GM21423 (cell line): ENCODE measurements around the gene BFSP1.

Experiments used
- ATAC-seq: cut with Tn5 transposase; IDR thresholded peaks from one replicate; pipeline ENCODE4 v1.9.1; 2021; ENCODE audit warnings: mild to moderate bottlenecking, moderate library complexity; ENCODE audit not compliant: unreplicated experiment

Gene BFSP1

DNA sequence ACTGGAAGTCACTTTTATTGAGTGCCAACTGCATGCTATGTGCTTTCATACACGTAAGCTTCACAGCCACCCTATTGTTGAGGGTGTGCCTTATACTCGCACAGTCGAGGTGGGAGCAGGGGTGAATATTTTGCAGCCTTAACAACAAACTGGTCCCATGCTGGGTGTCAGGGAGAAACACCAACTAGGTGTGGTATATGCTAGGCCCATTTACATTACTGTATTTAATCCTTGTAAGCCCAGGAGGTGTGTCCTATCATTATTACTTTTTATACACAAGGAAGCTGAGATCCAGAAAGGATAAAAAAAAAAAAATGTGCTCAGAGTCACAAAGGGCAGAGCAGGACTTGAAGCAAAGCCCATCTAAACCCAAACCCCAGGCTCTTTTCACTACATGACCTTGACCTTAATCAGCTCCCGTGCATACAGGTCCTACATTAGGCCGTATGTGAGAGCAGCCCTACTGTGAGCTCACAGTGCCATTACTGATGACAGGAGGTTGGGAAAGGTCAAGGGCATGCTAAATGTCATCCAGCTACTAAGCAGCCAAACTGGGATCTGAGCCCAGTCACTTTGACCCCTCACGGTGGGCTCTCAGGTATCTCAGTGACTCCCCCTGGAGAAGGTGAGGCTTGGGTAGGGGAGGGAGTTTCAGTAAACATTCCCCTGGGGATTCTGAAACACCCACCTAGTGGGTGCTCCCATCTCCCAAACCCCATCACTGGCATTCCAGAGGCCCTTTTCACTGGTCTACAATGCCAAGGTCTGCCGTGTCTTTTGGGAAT, 61.7 kb downstream of the BFSP1 start:
- no peak for ATAC-seq

DNA sequence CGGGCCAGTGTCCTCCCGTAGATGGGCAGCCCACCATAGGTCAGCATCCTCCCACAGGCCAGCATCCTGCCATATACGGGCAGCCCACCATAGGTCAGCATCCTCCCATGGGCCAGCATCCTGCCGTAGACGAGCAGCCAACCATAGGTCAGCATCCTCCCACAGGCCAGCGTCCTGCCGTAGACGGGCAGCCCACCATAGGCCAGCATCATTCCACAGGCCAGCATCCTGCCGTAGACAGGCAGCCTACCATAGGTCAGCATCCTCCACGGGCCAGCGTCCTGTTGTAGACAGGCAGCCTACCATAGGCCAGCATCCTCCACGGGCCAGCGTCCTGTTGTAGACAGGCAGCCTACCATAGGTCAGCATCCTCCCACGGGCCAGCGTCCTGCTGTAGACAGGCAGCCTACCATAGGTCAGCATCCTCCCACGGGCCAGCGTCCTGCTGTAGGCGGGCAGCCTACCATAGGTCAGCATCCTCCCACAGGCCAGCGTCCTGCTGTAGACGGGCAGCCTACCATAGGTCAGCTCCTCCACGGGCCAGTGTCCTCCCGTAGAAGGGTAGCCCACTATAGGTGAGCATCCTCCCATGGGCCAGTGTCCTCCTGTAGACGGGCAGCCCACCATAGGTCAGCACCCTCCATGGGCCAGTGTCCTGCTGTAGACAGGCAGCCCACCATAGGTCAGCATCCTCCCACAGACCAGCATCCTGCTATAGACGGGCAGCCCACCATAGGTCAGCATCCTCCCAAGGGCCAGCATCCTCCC, 62.9 kb downstream of the BFSP1 start:
- no peak for ATAC-seq

DNA sequence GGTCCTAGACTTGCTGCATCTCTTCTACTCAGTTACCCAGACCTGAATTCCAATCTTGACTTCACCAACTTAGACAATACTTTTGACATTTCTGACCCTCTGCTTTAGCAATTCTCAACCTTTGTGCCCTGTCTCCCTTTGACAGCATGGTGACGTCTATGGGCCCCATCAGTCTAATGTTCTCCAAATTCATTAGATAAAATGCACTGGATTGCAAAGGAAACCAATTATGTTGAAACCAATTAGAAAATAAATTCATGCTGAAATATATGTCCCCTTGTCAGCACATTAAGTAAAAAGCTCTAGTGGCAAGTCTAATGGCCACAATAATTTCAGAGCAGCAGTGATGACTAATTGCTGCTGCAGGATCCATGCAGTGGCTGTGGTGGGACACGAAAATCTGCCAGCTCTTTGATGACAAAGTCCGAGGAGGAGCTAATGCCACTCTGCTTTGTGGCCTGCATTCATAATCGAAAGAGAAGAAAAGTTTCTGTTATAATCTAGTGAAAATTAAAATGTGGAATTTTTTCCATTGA, 64.0 kb downstream of the BFSP1 start:
- ATAC-seq = no peak

DNA sequence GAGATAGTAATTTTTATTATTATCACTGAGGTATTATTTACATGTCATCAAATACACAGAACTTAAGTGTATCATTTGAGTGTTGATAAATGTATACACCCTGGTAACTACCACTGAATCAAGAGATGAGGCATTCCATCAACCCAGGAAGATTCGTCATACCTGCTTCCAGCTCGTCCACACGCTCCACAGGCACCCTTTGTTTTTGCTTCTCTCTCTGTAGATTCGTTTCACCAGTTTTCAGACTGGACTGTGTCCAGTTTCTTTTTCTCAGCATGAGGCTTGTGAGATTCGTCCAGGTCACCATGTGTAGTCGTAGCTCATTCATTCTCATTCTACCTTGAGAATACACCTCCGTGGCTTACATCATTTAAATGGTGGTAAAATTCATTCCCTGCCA, 64.5 kb downstream of the BFSP1 start:
- no peak for ATAC-seq

DNA sequence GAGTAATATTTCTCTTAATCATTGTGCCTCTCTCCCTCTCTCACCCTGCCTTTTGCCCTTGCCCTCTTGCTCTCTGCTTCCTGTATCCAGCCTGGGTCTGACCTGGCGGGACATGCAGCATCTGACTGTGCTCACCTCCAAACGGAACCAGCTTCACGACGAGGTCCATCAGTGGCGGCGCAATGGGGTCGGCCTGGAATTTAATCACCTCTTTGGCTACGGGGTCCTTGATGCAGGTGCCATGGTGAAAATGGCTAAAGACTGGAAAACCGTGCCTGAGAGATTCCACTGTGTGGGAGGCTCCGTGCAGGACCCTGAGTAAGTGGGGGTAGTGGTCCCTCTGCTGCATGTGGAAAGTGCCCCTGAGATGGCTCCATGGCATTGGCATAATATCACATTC, 65.9 kb downstream of the BFSP1 start:
- no peak for ATAC-seq

DNA sequence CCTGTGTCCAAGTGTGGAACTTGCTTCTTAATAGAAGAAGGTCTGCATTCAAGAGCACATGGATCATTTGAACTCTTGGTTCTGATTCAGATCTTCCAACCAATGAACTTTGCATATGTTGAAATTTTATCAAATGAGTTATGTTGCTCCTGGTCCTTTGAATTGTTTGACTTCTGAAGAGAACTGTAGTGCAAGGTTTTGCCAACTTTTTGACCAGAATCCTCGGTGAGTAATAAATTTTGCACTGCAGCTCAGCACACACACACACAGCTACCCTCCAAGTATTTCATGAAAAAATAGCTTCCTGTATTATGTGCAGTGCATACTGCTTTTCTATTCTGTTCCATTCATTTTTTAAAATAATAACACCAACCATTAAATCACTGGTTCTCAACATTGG, 67.5 kb downstream of the BFSP1 start:
- ATAC-seq = no peak

DNA sequence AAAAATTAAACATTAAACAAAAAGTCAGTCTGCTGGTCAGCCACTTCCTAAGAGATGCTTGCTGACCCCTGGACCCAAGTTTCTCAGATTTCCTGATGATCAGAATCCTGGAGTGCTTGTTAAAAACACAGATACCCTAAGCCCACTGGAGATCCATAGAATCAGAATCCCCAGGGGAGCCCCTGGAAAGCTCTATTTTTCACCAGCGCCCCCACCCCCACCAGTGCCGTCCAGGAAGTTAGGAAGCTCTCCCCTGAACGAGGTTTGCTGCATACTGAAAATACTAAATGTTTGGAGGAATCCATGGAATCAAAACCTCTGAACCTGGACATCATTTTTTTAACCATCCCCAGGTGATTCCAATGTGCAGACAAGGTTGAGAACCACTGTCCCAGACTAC, 69.2 kb downstream of the BFSP1 start:
- no peak for ATAC-seq

DNA sequence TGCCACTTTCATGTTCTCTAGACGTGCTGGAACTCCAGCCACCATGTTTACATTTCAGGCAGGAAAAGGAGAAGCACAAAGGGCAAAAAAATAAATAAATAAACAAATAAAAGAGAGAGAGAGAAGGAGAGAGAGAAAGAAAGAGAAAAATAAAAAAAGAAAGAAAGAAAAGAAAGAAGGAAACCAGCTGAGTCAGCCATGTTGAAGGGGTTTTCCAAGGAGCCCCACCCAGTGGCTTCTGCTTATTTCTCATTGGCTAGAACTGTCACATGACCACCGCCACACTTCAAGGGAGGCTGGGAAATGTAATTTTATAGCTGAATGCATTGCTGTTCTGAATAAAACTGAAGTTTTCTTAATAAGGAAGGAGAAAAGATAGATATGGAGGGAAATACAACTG, 71.1 kb downstream of the BFSP1 start:
- no peak for ATAC-seq

DNA sequence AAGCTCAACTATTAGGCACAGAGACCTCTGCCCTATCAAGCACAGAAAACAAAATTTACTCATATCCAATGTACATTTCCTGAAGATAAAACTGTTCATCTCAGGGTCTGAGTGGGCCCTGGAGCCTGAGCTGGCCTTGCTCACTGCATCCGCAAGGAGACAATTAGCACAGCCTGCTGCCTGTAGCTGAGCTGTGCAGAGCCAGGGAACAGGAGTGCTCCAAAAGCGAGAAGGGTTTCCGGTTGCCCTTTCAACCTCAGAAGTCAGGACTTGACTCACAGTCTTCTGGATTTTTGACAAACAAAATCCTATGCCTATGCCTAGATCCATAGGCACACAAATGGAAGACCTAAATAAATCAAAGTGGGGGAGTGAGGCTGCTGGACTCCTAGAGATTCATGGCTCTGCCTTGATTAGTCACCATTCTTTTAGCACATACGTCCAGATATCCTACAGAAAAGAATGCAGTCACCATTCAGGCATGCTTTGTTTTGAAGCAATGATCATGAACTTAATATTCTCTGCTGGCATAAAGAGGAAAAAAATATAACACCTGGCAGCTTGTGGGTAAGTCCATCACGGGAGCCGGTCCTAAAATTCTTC, 73.5 kb downstream of the BFSP1 start:
- no peak for ATAC-seq

DNA sequence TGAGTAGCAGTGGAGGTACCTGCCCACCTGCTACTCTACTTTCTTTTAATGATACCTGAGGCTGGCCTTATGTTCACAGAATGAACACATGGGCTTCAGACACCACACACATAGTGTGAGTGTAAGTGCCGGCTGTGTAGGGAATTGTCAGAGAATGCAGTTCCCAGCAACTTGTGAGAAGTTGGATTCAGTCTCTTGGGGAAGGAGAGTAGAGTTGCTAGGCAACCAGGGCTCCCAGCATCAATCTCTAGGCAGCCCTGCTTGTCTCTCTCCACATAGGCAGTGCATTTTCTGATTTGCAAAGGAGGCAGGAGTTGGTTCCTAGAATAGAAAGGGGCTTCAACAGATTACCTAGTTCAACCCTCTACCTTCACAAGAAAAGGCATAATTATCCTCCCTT, 74.1 kb downstream of the BFSP1 start:
- no peak for ATAC-seq

DNA sequence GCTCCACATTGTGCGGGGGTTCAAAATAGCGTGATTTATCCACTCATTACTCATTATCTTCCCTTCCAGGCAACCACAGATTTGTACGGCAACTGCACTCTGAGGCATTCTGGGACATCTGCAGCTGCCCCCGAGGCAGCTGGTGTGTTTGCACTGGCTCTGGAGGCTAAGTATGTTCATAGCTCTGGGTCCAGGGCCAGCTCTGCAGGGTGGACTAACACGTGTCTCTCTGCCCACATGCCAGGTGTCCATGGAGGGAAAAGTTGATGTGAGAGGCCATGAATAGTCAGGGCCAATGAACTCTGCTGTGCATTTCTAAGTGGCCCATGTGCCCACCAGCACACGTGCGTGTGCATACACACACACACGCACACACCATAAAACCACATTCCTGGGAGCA, 74.9 kb downstream of the BFSP1 start:
- ATAC-seq = no peak

DNA sequence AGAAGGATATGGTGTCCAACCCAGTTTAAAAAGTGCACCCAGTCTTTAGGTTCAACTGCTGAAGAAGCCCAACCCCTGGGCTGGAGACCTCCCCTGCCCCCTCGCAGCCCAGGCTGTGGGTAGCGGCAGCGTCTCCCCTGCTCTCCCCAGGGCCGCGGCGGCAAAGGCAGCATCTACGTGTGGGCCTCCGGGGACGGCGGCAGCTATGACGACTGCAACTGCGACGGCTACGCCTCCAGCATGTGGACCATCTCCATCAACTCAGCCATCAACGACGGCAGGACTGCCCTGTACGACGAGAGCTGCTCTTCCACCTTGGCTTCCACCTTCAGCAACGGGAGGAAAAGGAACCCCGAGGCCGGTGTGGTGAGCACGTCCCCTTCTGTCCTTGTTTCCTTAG, 77.6 kb downstream of the BFSP1 start:
- ATAC-seq = no peak

DNA sequence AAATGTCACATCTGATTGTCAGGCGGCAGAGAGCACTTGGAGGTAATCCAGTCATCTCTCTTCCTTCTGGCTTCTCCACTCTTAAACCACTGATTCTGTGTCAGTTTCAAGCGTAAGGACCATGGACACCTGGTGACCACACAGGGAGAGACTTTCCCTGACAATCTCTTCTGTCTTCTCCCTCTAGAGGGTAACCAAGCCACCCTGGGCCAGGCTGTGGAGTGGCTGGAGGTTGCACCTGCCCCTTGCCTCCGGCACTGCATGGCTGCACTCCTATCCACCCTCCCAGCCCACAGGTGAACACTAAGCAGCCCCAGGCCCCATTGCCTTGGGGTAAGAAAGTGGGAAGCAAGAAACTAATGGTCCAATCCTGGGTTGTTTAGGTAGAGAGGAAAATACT, 78.7 kb downstream of the BFSP1 start:
- no peak for ATAC-seq

DNA sequence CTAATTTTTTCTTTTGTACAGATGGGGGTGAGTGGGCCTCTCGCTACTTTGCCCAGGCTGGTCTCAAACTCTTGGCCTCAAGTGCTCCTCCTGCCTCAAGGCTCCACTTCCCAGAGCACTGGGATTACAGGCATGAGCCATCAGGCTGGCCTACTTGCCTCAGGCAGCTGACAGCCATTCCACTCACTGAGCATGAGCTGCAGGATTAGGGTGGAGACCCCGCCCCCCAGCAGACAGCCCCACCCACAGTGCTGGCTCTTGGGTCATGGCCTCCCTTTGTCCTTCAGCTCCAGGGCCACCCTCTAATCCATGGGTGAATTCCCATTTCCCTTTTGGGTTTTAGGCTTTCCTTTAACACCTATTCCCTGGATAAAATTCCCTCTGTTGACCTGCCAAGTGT, 82.1 kb downstream of the BFSP1 start:
- no peak for ATAC-seq

DNA sequence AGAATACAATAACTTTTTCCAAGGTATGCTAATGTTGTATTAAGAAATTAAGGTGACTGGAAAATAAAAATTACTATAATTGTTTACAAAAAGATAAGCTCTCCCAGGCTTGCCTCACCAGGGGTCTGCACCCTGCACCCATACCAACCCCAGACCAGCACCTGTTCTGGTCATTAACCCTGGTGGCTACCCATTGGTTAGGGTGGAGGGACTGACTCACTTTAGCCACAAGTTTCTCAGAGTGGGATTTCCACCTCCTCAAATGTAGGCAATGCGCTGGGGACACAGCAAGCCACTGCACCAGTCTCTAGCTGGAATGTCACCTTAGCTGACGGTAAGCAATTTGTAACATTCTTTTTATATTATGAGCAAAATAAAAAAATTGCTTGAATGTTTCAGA, 83.1 kb downstream of the BFSP1 start:
- no peak for ATAC-seq

DNA sequence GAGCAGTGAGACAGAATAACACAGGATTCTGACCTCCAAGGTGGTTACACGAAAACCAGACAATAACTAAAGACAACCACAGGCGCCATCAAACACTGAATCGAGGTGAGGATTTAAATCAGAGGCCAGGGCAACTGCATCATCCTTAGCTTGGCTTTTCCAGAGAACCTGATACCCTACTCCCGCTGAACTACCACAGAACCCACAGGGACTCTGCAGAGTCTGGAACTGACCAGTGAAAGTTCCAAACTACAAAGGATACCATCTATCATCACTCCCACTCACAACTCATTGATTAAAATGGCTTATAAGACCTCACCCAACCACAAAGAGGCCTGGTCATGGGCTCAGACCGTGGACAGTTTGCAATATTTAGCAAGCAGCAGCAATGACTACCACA, 85.0 kb downstream of the BFSP1 start:
- ATAC-seq = no peak

DNA sequence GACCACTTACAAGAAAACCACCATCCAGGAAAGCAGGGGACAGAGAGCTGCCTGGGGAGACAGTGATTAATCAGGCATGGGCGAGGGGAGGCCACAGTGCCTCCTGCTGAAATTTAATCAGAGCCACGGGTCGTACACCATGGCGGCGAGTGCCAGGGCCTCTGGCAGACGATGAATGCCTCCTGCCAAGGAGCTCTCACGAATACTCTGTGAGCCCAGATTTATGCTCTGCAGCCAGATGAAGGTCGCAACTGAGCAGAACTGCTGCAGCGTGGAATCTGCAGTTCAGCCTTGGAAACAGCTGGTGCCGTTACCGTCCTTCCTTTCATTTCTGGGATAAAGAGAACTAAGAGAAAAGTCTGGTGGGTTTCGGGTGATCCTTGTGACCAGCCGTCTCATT, 85.6 kb downstream of the BFSP1 start:
- ATAC-seq = no peak

DNA sequence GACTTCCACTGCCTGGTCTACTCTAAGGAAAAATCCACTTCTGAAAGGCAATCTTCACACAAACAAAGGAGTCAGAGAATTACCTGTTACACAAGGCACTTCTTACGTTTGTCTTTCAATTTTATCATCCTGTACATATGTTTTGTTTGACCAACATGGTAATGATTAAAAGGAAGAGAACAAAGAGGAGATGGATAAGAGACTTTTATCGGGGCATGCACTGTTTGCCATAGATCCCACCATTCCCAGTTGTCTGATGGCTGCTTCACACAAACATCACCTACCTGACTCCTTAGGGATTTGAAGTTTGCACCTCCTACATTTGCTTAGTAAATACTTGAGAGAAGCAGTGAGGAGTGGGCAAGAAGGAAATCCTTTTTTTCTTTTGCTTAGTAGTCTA, 87.1 kb downstream of the BFSP1 start:
- no peak for ATAC-seq
